GM12878 (cell line): ENCODE measurements around the gene RASAL1. TPM values are rescaled to one million over a fixed set of nuclear protein-coding genes. Genes with fewer than 3 reads are reported as not detected.

Experiments
- ATAC-seq: fragments of 200-7000 bp; cut with Tn5 transposase; 3 replicates; pipeline ENCODE4 v1.9.1; 2020; ENCODE audit warnings: mild to moderate bottlenecking, moderate library complexity
- BruUV-seq: library from RNA; stranded (reverse); fragments of 400-500 nt; replicated peaks from 2 replicates; lab custom pipeline; 2021; lab: Mats Ljungman, UMichigan
- CTCF ChIA-PET: fragments of 300-600 bp; sonication (Branson Sonifier 250); formaldehyde crosslinking; extraction: SDS; loops from one replicate; lab custom pipeline; 2021; ENCODE audit warnings: inconsistent platforms; lab: Yijun Ruan, JAX
- POLR2A ChIA-PET: fragments of 350-600 bp; formaldehyde crosslinking; extraction: SDS; loops from one replicate; lab custom pipeline; 2021; ENCODE audit warnings: inconsistent platforms; lab: Charles Lee
- RAD21 ChIA-PET: fragments of 300-600 bp; sonication (Branson Sonifier 250); formaldehyde crosslinking; loops from one replicate; lab custom pipeline; 2023; ENCODE audit warnings: antibody characterized with exemption; ENCODE audit not compliant: unreplicated experiment; lab: Charles Lee
- SMC1A ChIA-PET: fragments of 300-600 bp; sonication (Branson Sonifier 250); formaldehyde crosslinking; loops from one replicate; lab custom pipeline; 2023; ENCODE audit not compliant: unreplicated experiment, uncharacterized antibody; lab: Charles Lee
- DNase-seq: peaks from one replicate; pipeline ENCODE4 v3.0.0-alpha.2; 2011; ENCODE audit warnings: low read depth, low spot score
- FAIRE-seq: peaks from 3 replicates; lab custom pipeline; 2011; peaks lifted over from hg19 to GRCh38; lab: Jason Lieb, UNC
- H2AFZ ChIP-seq: 2 replicates; pipeline ENCODE4 v1.6.0; 2011; ENCODE audit warnings: low read depth, low read length, control low read depth; ENCODE audit not compliant: control insufficient read depth
- H3K27ac ChIP-seq: 2 replicates; pipeline ENCODE4 v1.5.1; 2011; ENCODE audit warnings: control low read depth; ENCODE audit not compliant: control insufficient read depth, insufficient read depth
- H3K27me3 ChIP-seq, 2 experiments: replicated peaks in 1 of 2; 2 replicates each; pipeline versions ENCODE4 v1.6.0 to v1.6.1; 2011; ENCODE audit warnings: low read length in 1 of 2; ENCODE audit not compliant: control insufficient read depth in 2 of 2, insufficient read depth in 2 of 2
- H3K36me3 ChIP-seq, 2 experiments: 2 replicates each; pipeline ENCODE4 v1.5.1; 2011; ENCODE audit warnings: low read length in 1 of 2; ENCODE audit not compliant: control insufficient read depth in 2 of 2, insufficient read depth in 2 of 2
- H3K4me1 ChIP-seq: 2 replicates; pipeline ENCODE4 v1.6.1; 2011; ENCODE audit warnings: mild to moderate bottlenecking, low read length, moderate library complexity, mixed read lengths; ENCODE audit not compliant: control insufficient read depth, insufficient read depth
- H3K4me2 ChIP-seq: 2 replicates; pipeline ENCODE4 v1.6.0; 2011; ENCODE audit warnings: control low read depth; ENCODE audit not compliant: control insufficient read depth, insufficient read depth
- H3K4me3 ChIP-seq: fragments of 200-600 bp; sonication (generic); 2 replicates; pipeline ENCODE4 v1.5.1; 2016
- H3K79me2 ChIP-seq: 2 replicates; pipeline ENCODE4 v1.6.0; 2011; ENCODE audit warnings: low read length; ENCODE audit not compliant: control insufficient read depth, insufficient read depth
- H3K9ac ChIP-seq: 2 replicates; pipeline ENCODE4 v1.8.0; 2011; ENCODE audit warnings: low read length, control low read depth, mixed read lengths; ENCODE audit not compliant: control insufficient read depth, insufficient read depth
- H3K9me3 ChIP-seq: replicated peaks from 3 replicates; pipeline ENCODE4 v1.5.1; 2011; ENCODE audit warnings: mild to moderate bottlenecking, low read length; ENCODE audit not compliant: control insufficient read depth, insufficient read depth
- H4K20me1 ChIP-seq: 2 replicates; pipeline ENCODE4 v1.6.0; 2011; ENCODE audit not compliant: control insufficient read depth, insufficient read depth
- EP300 ChIP-seq, 2 experiments: fragments of 150-350 bp in 1 of 2; IDR thresholded peaks; 2 replicates each; pipeline ENCODE4 v1.6.1; 2011 to 2012; ENCODE audit warnings: low read depth in 2 of 2, low read length in 2 of 2, borderline replicate concordance in 1 of 2, improper control_type of control experiment in 1 of 2, inconsistent platforms in 1 of 2; ENCODE audit not compliant: control insufficient read depth in 1 of 2
- NFYA ChIP-seq: IDR thresholded peaks from 2 replicates; pipeline ENCODE4 v1.6.1; 2011; ENCODE audit warnings: low read depth, mild to moderate bottlenecking, low read length, improper control_type of control experiment, borderline replicate concordance
- POLR2AphosphoS5 ChIP-seq: IDR thresholded peaks from 2 replicates; pipeline ENCODE4 v1.6.1; 2011; ENCODE audit warnings: mild to moderate bottlenecking, low read length, inconsistent platforms
- WGBS: methylation state at CpG from one replicate; pipeline ENCODE4 v1.1.6; 2016; ENCODE audit warnings: low lambda C conversion rate; ENCODE audit not compliant: insufficient replicate concordance, insufficient coverage; ENCODE audit errors: missing lambda C conversion rate; 5-methylcytosine and 5-hydroxymethylcytosine counted together
- in situ Hi-C: fragments of 300-500 bp; cut with MboI; formaldehyde crosslinking; loops from 9 replicates; pipeline ENCODE4 v1.14.3; 2018; ENCODE audit warnings: mixed read lengths
- intact Hi-C: fragments of 100-400 bp; cut with micrococcal nuclease; formaldehyde crosslinking; loops from one replicate; pipeline ENCODE4 v1.14.2; 2022; ENCODE audit not compliant: unreplicated experiment
- polyA plus RNA-seq, 11 experiments: library from polyadenylated mRNA; depleted of rRNA in 4 of 11; unstranded in 6 of 11; stranded (reverse) in 5 of 11; fragments of >200 nt; fragmentation: Nextera tagmentation in 4 of 11; fragmentation: Illumina TruSeq in 1 of 11; extraction: Ambion mirVana in 4 of 11; extraction: Trizol in 1 of 11; gene quantifications; 1 replicate in 1 of 11; 2 replicates in 10 of 11; pipeline versions ENCODE4 v1.2.1 to v1.2.3, GENCODE V29; 2011 to 2016; ENCODE audit warnings: inconsistent platforms in 2 of 11, missing spikeins in 2 of 11, low read depth in 1 of 11
- total RNA-seq, 4 experiments: library from RNA; depleted of rRNA in 3 of 4; stranded (reverse); fragments of >200 nt in 3 of 4; fragmentation: Illumina TruSeq in 1 of 4; extraction: Trizol in 1 of 4; gene quantifications; 2 replicates each; pipeline versions ENCODE4 v1.2.1 to v1.2.3, GENCODE V29; 2013 to 2021

The RASAL1 gene
- total and polyA plus RNA-seq, 10 of the 15 experiments (the other 5 are each of a cell fraction or from before 2014, with no cell fraction given): 0.12 to 1.0 (median 0.52) TPM; not detected in 6

GRCh38 chr12:113133666-113134065 is 1.9 kb downstream of the RASAL1 start:
- Histone ChIP-seq H3K4me1 (peaks cover 3% of the 10 kb centered on the region; the same call in 1 of the 2 replicates), H3K4me2 (no peak overlapping the region), H3K36me3 (no peaks in the 10 kb centered on the region), H3K27me3 (no peaks in the 10 kb centered on the region; a peak in 2 of 4 replicates), H3K4me3 (no peak overlapping the region), H3K27ac (no peak overlapping the region), H4K20me1 (no peaks in the 10 kb centered on the region), H2AFZ (no peak overlapping the region), H3K79me2 (no peaks in the 10 kb centered on the region), H3K9ac (no peak overlapping the region), H3K9me3 (no peaks in the 10 kb centered on the region)
- DNase-seq (no peak), FAIRE-seq (no peak), ATAC-seq (no peak)
- in situ Hi-C loops: no loop called here
- intact Hi-C loops: no loop called here
- ChIA-PET CTCF (interaction anchor here (1.2 to 2.8 kb wide), 4 partner anchors 20 to 84 kb away, joined by 3 to 17 read pairs (median 5); no protein-coding TSS in a partner anchor), RAD21 (interaction anchor here (1.4 to 2.3 kb wide), 2 partner anchors 40 to 141 kb away, joined by 4 to 10 read pairs; no protein-coding TSS in a partner anchor), POLR2A (no interaction called here), SMC1A (interaction anchor here (0.9 to 1.3 kb wide), 2 partner anchors 37 to 84 kb away, joined by 3 to 5 read pairs; no protein-coding TSS in a partner anchor)
- TF ChIP-seq POLR2AphosphoS5: no peak
- no peak for TF ChIP-seq EP300 (IDR thresholded peaks at IDR 0.05; ENCODE audit: borderline replicate concordance in 1 of 2, control insufficient read depth in 1 of 2, low read depth in 2 of 2, low read length in 2 of 2)
- WGBS: 36% methylated on average over 3 of the region's 3 CpGs
- BruUV-seq: no TSS peak

- no peak overlapping the region for H2AFZ ChIP-seq
- H3K27ac ChIP-seq: no peak overlapping the region
- FAIRE-seq (no peak), ATAC-seq (no peak), DNase-seq (no peak)
- ChIA-PET CTCF (interaction anchor here (1.2 to 2.8 kb wide), 3 partner anchors 32 to 84 kb away, joined by 3 to 17 read pairs (median 4); no protein-coding TSS in a partner anchor), SMC1A (interaction anchor here (1.0 kb wide), 1 partner anchor 41 kb away, joined by 4 read pairs; no protein-coding TSS in a partner anchor), POLR2A (no interaction called here), RAD21 (interaction anchor here (2.3 kb wide), 1 partner anchor 41 kb away, joined by 10 read pairs; no protein-coding TSS in a partner anchor)
- in situ Hi-C loops (no loop called here), intact Hi-C loops (no loop called here)
- peaks cover 3% of the 10 kb centered on the region; the same call in 1 of the 2 replicates for H3K4me1 ChIP-seq
- BruUV-seq: no TSS peak
- no peaks in the 10 kb centered on the region; a peak in 2 of 4 replicates for H3K27me3 ChIP-seq
- no peaks in the 10 kb centered on the region for H4K20me1 ChIP-seq
- no peak for TF ChIP-seq NFYA
- H3K9ac ChIP-seq: no peak overlapping the region
- H3K4me2 ChIP-seq: no peak overlapping the region
- H3K79me2 ChIP-seq: no peaks in the 10 kb centered on the region
- no peaks in the 10 kb centered on the region for H3K9me3 ChIP-seq
- no peaks in the 10 kb centered on the region for H3K36me3 ChIP-seq
- H3K4me3 ChIP-seq: no peak overlapping the region
- 28% methylated on average over 6 of the region's 6 CpGs for WGBS
These were observed 2.5 kb downstream of the RASAL1 start for GRCh38 chr12:113133036-113133435.
